Bronchial epithelial cell (primary cell): ENCODE measurements around the gene IQGAP1. TPM values are rescaled to one million over a fixed set of nuclear protein-coding genes. Genes with fewer than 3 reads are reported as not detected.
"Not testable (repeated sequence)": the region's sequence is repeated elsewhere in the genome, so short reads cannot be mapped to it uniquely, and the experiment has no call there.

ENCODE experiments used
- DNase-seq: peaks from one replicate; pipeline ENCODE4 v3.0.0-alpha.2; 2010; ENCODE audit warnings: low read depth
- FAIRE-seq: peaks from 2 replicates; lab custom pipeline; 2011; peaks lifted over from hg19 to GRCh38; lab: Jason Lieb, UNC
- H3K27me3 ChIP-seq: 2 replicates; pipeline ENCODE4 v1.5.1; 2011; ENCODE audit warnings: low read length; ENCODE audit not compliant: control insufficient read depth, insufficient read depth
- H3K36me3 ChIP-seq: 2 replicates; pipeline ENCODE4 v1.5.1; 2011; ENCODE audit warnings: low read length; ENCODE audit not compliant: control insufficient read depth, insufficient read depth
- H3K4me3 ChIP-seq: 2 replicates; pipeline ENCODE4 v1.5.1; 2011; ENCODE audit warnings: mild to moderate bottlenecking, low read depth, low read length, control low read depth
- CTCF ChIP-seq: IDR thresholded peaks from 2 replicates; pipeline ENCODE4 v1.5.1; 2011; ENCODE audit warnings: mild to moderate bottlenecking, moderate library complexity, low read length, control low read depth, inconsistent platforms; ENCODE audit not compliant: insufficient read depth, severe bottlenecking
- total RNA-seq: library from RNA; depleted of rRNA; stranded (reverse); fragments of >200 nt; gene quantifications from 2 replicates; pipeline ENCODE4 v1.2.1, GENCODE V29; 2014

Gene IQGAP1
- total RNA-seq, 1 donor from 2014 or later: 163 TPM

- H3K36me3 ChIP-seq: peaks cover 4% of the 10 kb centered on the region
- no peak for TF ChIP-seq CTCF
- no peak for DNase-seq
- no peak overlapping the region for H3K4me3 ChIP-seq
- FAIRE-seq: no peak
- no peaks in the 10 kb centered on the region for H3K27me3 ChIP-seq
Measured at GRCh38 chr15:90407871-90408317, 19.9 kb downstream of the IQGAP1 start.

- TF ChIP-seq CTCF: no peak
- no peak for DNase-seq
- H3K4me3 ChIP-seq: no peak overlapping the region
- no peaks in the 10 kb centered on the region for H3K27me3 ChIP-seq
- FAIRE-seq: no peak
- peaks cover 4% of the 10 kb centered on the region for H3K36me3 ChIP-seq
Measured at GRCh38 chr15:90408657-90409056, 20.6 kb downstream of the IQGAP1 start.

- H3K36me3 ChIP-seq, DNase-seq, H3K4me3 ChIP-seq, H3K27me3 ChIP-seq, FAIRE-seq: not testable (repeated sequence)
Measured at GRCh38 chr15:90409587-90409986, 21.5 kb downstream of the IQGAP1 start.

GRCh38 chr15:90410316-90410715, 22.3 kb downstream of the IQGAP1 start:
- not testable (repeated sequence) for H3K27me3 ChIP-seq, FAIRE-seq, DNase-seq, H3K36me3 ChIP-seq, H3K4me3 ChIP-seq

- no peak for DNase-seq
- no peak for TF ChIP-seq CTCF
- FAIRE-seq: no peak
Measured at GRCh38 chr15:90411176-90411575, 23.1 kb downstream of the IQGAP1 start.

GRCh38 chr15:90412356-90413194, 24.5 kb downstream of the IQGAP1 start:
- Histone ChIP-seq H3K27me3 (no peaks in the 10 kb centered on the region), H3K36me3 (peaks cover 4% of the 10 kb centered on the region), H3K4me3 (no peak overlapping the region)
- FAIRE-seq: no peak
- no peak for TF ChIP-seq CTCF
- peak; percentile 97 for DNase-seq

More at GRCh38 chr15:90411176-90411575, 23.1 kb downstream of the IQGAP1 start:
- no peak overlapping the region for H3K4me3 ChIP-seq
- H3K36me3 ChIP-seq: peaks cover 4% of the 10 kb centered on the region
- no peaks in the 10 kb centered on the region for H3K27me3 ChIP-seq
